B cell (primary cell): ENCODE measurements around the gene RGS10.

Experiments
- CTCF ChIP-seq: fragments of 200-600 bp; IDR thresholded peaks from one replicate; pipeline ENCODE4 v1.8.0; 2022; ENCODE audit warnings: antibody characterized with exemption, mild to moderate bottlenecking
- EZH2 ChIP-seq: IDR thresholded peaks from 2 replicates; pipeline ENCODE4 v1.6.1; 2012; ENCODE audit warnings: borderline replicate concordance, low read depth, mild to moderate bottlenecking, moderate library complexity, low read length; ENCODE audit not compliant: insufficient read depth, poor library complexity, severe bottlenecking

- TF ChIP-seq CTCF (no peak), EZH2 (no peak)
Observed at GRCh38 chr10:119452396-119452795, 90.1 kb downstream of the RGS10 start.
